ENCODE results near the gene CRYBG1.

CRYBG1 gene

DNA sequence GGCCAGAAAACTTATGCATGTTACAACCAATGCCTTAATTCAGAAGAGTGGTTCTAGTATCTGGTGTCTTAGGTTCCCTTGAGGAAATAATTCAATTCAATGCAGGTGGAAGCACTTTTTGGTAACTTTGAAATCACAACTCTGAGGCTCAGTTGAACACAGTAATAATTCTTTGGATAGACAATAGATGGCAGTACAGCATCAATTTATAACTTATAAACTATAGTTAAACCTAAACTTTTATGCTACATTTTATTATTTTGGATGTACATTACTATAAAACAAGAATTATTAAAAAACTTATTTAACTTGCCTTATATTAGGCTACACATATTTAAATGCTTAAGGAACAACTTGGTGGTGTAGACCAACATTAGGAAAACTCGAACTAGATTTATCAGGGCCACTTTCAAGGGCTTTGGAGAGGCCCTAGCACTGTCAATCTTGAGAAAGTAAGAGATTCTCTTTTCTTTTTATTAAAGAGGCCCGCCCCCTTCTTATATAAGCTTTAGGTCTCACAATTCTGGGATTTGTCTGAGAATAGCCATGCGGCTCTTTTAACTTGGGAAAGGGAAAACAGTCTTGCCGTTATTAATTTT lies 85.9 kb downstream of the CRYBG1 start:
- peak; percentile 48 for DNase-seq (ENCODE audit: low read depth)
- TF ChIP-seq MAX (IDR thresholded peaks at IDR 0.05; ENCODE audit: low read depth, low read length) = no peak
- TF ChIP-seq, protein P1, sequence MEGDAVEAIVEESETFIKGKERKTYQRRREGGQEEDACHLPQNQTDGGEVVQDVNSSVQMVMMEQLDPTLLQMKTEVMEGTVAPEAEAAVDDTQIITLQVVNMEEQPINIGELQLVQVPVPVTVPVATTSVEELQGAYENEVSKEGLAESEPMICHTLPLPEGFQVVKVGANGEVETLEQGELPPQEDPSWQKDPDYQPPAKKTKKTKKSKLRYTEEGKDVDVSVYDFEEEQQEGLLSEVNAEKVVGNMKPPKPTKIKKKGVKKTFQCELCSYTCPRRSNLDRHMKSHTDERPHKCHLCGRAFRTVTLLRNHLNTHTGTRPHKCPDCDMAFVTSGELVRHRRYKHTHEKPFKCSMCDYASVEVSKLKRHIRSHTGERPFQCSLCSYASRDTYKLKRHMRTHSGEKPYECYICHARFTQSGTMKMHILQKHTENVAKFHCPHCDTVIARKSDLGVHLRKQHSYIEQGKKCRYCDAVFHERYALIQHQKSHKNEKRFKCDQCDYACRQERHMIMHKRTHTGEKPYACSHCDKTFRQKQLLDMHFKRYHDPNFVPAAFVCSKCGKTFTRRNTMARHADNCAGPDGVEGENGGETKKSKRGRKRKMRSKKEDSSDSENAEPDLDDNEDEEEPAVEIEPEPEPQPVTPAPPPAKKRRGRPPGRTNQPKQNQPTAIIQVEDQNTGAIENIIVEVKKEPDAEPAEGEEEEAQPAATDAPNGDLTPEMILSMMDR (IDR thresholded peaks at IDR 0.05; ENCODE audit: low read depth, low read length) = peak; percentile 9
- H3K4me3 ChIP-seq (ENCODE audit: low read depth, low read length) = no peak overlapping the region

- no peak overlapping the region for H3K4me3 ChIP-seq (ENCODE audit: low read depth, low read length)
- TF ChIP-seq, protein P1 (IDR thresholded peaks at IDR 0.05; ENCODE audit: low read depth, low read length) = no peak
- no peak for DNase-seq (ENCODE audit: low read depth)
Measured at GRCh38 chr6:106446983-106447382, 86.5 kb downstream of the CRYBG1 start.

DNA sequence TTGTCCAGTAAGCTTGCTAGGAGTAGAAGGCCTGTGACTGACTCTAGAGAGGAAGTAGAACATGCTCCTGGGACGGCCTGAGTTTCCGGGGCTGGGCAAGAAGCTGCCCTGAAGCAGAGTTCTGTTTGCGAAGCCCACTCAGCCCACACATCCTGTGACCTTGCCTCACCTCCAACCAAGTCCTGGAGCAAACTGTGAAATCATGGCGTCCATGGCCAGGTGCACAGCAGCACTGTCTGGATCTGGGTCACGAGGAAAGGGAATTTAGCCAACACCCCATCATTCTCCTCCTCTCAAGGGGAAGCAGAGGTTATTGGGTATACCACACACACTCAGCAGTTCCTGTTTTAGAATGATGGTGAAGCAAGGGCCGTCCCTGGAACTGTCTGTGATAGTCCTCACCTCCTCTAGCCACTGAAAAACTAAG lies 87.5 kb downstream of the CRYBG1 start:
- peak; percentile 82 for TF ChIP-seq MYC (IDR thresholded peaks at IDR 0.05; ENCODE audit: low read depth, low read length)
- peak; percentile 40 for TF ChIP-seq POLR2A (IDR thresholded peaks at IDR 0.05; ENCODE audit: extremely low read depth, insufficient read length)
- TF ChIP-seq, protein P1 (IDR thresholded peaks at IDR 0.05; ENCODE audit: low read depth, low read length) = no peak
- TF ChIP-seq MAX (IDR thresholded peaks at IDR 0.05; ENCODE audit: low read depth, low read length) = peak; percentile 69
- peak; percentile 97 for DNase-seq (ENCODE audit: low read depth)

GRCh38 chr6:106450653-106451052 lies 90.1 kb downstream of the CRYBG1 start:
- no peak overlapping the region for H3K4me3 ChIP-seq (ENCODE audit: low read depth, low read length)
- peak; percentile 59 for DNase-seq (ENCODE audit: low read depth)
- TF ChIP-seq MAX (IDR thresholded peaks at IDR 0.05; ENCODE audit: low read depth, low read length) (no peak), POLR2A (IDR thresholded peaks at IDR 0.05; ENCODE audit: extremely low read depth, insufficient read length) (no peak), MYC (IDR thresholded peaks at IDR 0.05; ENCODE audit: low read depth, low read length) (no peak)
- TF ChIP-seq, protein P1 (IDR thresholded peaks at IDR 0.05; ENCODE audit: low read depth, low read length) = no peak

More for the DNA sequence above, 87.5 kb downstream of the CRYBG1 start:
- H3K4me3 ChIP-seq (ENCODE audit: low read depth, low read length) = peak overlapping the region; percentile 13

GRCh38 chr6:106451439-106451838 lies 90.9 kb downstream of the CRYBG1 start:
- TF ChIP-seq MAX (IDR thresholded peaks at IDR 0.05; ENCODE audit: low read depth, low read length) = no peak
- TF ChIP-seq, protein P1 (IDR thresholded peaks at IDR 0.05; ENCODE audit: low read depth, low read length) = no peak
- no peak for TF ChIP-seq POLR2A (IDR thresholded peaks at IDR 0.05; ENCODE audit: extremely low read depth, insufficient read length)
- TF ChIP-seq MYC (IDR thresholded peaks at IDR 0.05; ENCODE audit: low read depth, low read length) = no peak
- no peak for DNase-seq (ENCODE audit: low read depth)
- no peak overlapping the region for H3K4me3 ChIP-seq (ENCODE audit: low read depth, low read length)

- DNase-seq (ENCODE audit: low read depth) = no peak
- no peak overlapping the region for H3K4me3 ChIP-seq (ENCODE audit: low read depth, low read length)
- TF ChIP-seq MYC (IDR thresholded peaks at IDR 0.05; ENCODE audit: low read depth, low read length) (no peak), MAX (IDR thresholded peaks at IDR 0.05; ENCODE audit: low read depth, low read length) (no peak), POLR2A (IDR thresholded peaks at IDR 0.05; ENCODE audit: extremely low read depth, insufficient read length) (no peak)
- TF ChIP-seq, protein P1 (IDR thresholded peaks at IDR 0.05; ENCODE audit: low read depth, low read length) = no peak
Measured at GRCh38 chr6:106452628-106453027, 92.1 kb downstream of the CRYBG1 start.
